HepG2 (cell line): ENCODE results near the gene CDC42EP1. TPM values are rescaled to one million over a fixed set of nuclear protein-coding genes. Genes with fewer than 3 reads are reported as not detected.

Experiments used
- ATAC-seq: fragments of 200-7000 bp; cut with Tn5 transposase; 3 replicates; pipeline ENCODE4 v1.9.1; 2020; ENCODE audit warnings: mild to moderate bottlenecking, moderate library complexity
- BruUV-seq: library from RNA; stranded (reverse); fragments of 400-500 nt; replicated peaks from 2 replicates; lab custom pipeline; 2021; lab: Mats Ljungman, UMichigan
- CTCF ChIA-PET: fragments of 300-600 bp; formaldehyde crosslinking; extraction: SDS; loops from one replicate; lab custom pipeline; 2021; ENCODE audit warnings: low total read pairs, inconsistent platforms, low intra/inter-chr PET ratio; lab: Yijun Ruan, JAX
- POLR2A ChIA-PET: fragments of 350-600 bp; sonication (Branson Sonifier 250); formaldehyde crosslinking; loops from one replicate; lab custom pipeline; 2020; ENCODE audit warnings: antibody characterized with exemption, inconsistent platforms; lab: Yijun Ruan, JAX
- DNase-seq: peaks from one replicate; pipeline ENCODE4 v3.0.0-alpha.2; 2015; ENCODE audit warnings: low spot score
- FAIRE-seq: peaks from 3 replicates; lab custom pipeline; 2011; peaks lifted over from hg19 to GRCh38; lab: Jason Lieb, UNC
- H2AFZ ChIP-seq: one replicate; pipeline ENCODE4 v1.6.1; 2011; ENCODE audit warnings: low read length, inconsistent platforms
- H3K27ac ChIP-seq: fragments of 300-600 bp; 3 replicates; pipeline ENCODE4 v1.8.0; 2011; ENCODE audit warnings: mixed run types, mild to moderate bottlenecking, mixed read lengths, low read length, inconsistent platforms; ENCODE audit not compliant: insufficient read depth; ENCODE audit errors: extremely low read length
- H3K27me3 ChIP-seq, 2 experiments: fragments of 200-600 bp in 1 of 2; 2 replicates in 1 of 2; 3 replicates in 1 of 2; pipeline versions ENCODE4 v1.6.0 to v1.8.0; 2011; ENCODE audit warnings: low read length in 2 of 2, mild to moderate bottlenecking in 2 of 2, moderate library complexity in 2 of 2, inconsistent platforms in 1 of 2; ENCODE audit not compliant: insufficient read depth in 2 of 2, control insufficient read depth in 1 of 2
- H3K36me3 ChIP-seq, 2 experiments: fragments of 200-600 bp in 1 of 2; replicated peaks in 1 of 2; 2 replicates in 1 of 2; 3 replicates in 1 of 2; pipeline versions ENCODE4 v1.5.1 to v1.8.0; 2011; ENCODE audit warnings: low read length in 2 of 2, inconsistent platforms in 1 of 2; ENCODE audit not compliant: insufficient read depth in 2 of 2, control insufficient read depth in 1 of 2
- H3K4me1 ChIP-seq: 2 replicates; pipeline ENCODE4 v1.5.1; 2012; ENCODE audit warnings: low read length, inconsistent platforms; ENCODE audit not compliant: insufficient read depth
- H3K4me2 ChIP-seq: 2 replicates; pipeline ENCODE4 v1.6.0; 2011; ENCODE audit warnings: low read depth, low read length, inconsistent platforms
- H3K4me3 ChIP-seq, 3 experiments: fragments of 200-600 bp in 1 of 3; sonication (generic), shearing (Covaris generic) in 1 of 3; replicated peaks in 1 of 3; 2 replicates each; pipeline ENCODE4 v1.5.1; 2011 to 2016; ENCODE audit warnings: low read length in 3 of 3, inconsistent platforms in 2 of 3, low read depth in 2 of 3, mild to moderate bottlenecking in 2 of 3, control low read depth in 1 of 3, mixed read lengths in 1 of 3; ENCODE audit not compliant: insufficient read depth in 1 of 3
- H3K79me2 ChIP-seq: one replicate; pipeline ENCODE4 v1.6.1; 2011; ENCODE audit warnings: low read length, inconsistent platforms; ENCODE audit not compliant: insufficient read depth
- H3K9ac ChIP-seq: 2 replicates; pipeline ENCODE4 v1.6.0; 2011; ENCODE audit warnings: mild to moderate bottlenecking, low read depth, low read length, inconsistent platforms; ENCODE audit not compliant: insufficient read depth
- H3K9me3 ChIP-seq: 2 replicates; pipeline ENCODE4 v1.5.1; 2012; ENCODE audit warnings: mild to moderate bottlenecking, low read length
- H4K20me1 ChIP-seq: 2 replicates; pipeline ENCODE4 v1.6.0; 2011; ENCODE audit warnings: inconsistent platforms, mild to moderate bottlenecking, low read length, moderate library complexity; ENCODE audit not compliant: insufficient read depth
- ATRX ChIP-seq: sonication (generic); formaldehyde crosslinking; IDR thresholded peaks from 2 replicates; pipeline ENCODE4 v1.4.0; 2020; ENCODE audit warnings: missing genetic modification reagents, borderline replicate concordance
- HNRNPK ChIP-seq: fragments of 200-400 bp; formaldehyde crosslinking; IDR thresholded peaks from 2 replicates; pipeline ENCODE4 v1.6.1; 2018; ENCODE audit warnings: low read length, low read depth, moderate library complexity, mild to moderate bottlenecking; ENCODE audit not compliant: poor library complexity, severe bottlenecking
- KDM4B ChIP-seq: sonication (generic); formaldehyde crosslinking; IDR thresholded peaks from 2 replicates; pipeline ENCODE4 v1.4.0; 2020; ENCODE audit warnings: missing genetic modification reagents
- PAX8 ChIP-seq: sonication (generic); formaldehyde crosslinking; IDR thresholded peaks from 2 replicates; pipeline ENCODE4 v1.8.0; 2022; ENCODE audit warnings: mild to moderate bottlenecking, missing genetic modification reagents, borderline replicate concordance
- RORA ChIP-seq: sonication (generic); formaldehyde crosslinking; IDR thresholded peaks from 2 replicates; pipeline ENCODE4 v1.5.0; 2020; ENCODE audit warnings: mild to moderate bottlenecking, missing genetic modification reagents, moderate library complexity
- ZSCAN30 ChIP-seq: sonication (generic); formaldehyde crosslinking; IDR thresholded peaks from 2 replicates; pipeline ENCODE4 v1.5.0; 2020; ENCODE audit warnings: mild to moderate bottlenecking, missing genetic modification reagents
- WGBS: methylation state at CpG from one replicate; pipeline ENCODE4 v1.1.6; 2017; ENCODE audit warnings: low lambda C conversion rate; 5-methylcytosine and 5-hydroxymethylcytosine counted together
- in situ Hi-C: cut with HindIII; loops from 2 replicates; pipeline ENCODE4 v1.10.0; 2017; ENCODE audit warnings: low pct_unique_long_range_greater_than_20kb; ENCODE audit not compliant: extremely low pct_ligation_motif_present
- intact Hi-C: fragments of 100-400 bp; cut with micrococcal nuclease; formaldehyde crosslinking; loops from one replicate; pipeline ENCODE4 v1.10.0; 2022; ENCODE audit not compliant: unreplicated experiment
- polyA plus RNA-seq, 8 experiments: library from polyadenylated mRNA; depleted of rRNA in 3 of 8; stranded (reverse) in 7 of 8; unstranded in 1 of 8; fragments of >200 nt; fragmentation: Illumina TruSeq in 4 of 8; extraction: Trizol in 4 of 8; gene quantifications; 2 replicates each; pipeline versions ENCODE4 v1.2.1 to v1.2.3, GENCODE V29; 2011 to 2016; ENCODE audit warnings: low read depth in 4 of 8, missing spikeins in 1 of 8, mixed read lengths in 1 of 8; ENCODE audit not compliant: insufficient read depth in 1 of 8
- total RNA-seq, 5 experiments: library from RNA; depleted of rRNA; stranded (reverse); fragments of >200 nt; fragmentation: Illumina TruSeq; extraction: Trizol; gene quantifications; 2 replicates each; pipeline ENCODE4 v1.2.3, GENCODE V29; 2016; ENCODE audit warnings: low read depth in 1 of 5
- TF ChIP-seq, protein P1 (sequence below): sonication (generic); formaldehyde crosslinking; IDR thresholded peaks from 2 replicates; pipeline ENCODE4 v1.5.0; 2020; ENCODE audit warnings: mild to moderate bottlenecking, missing genetic modification reagents, borderline replicate concordance
- TF ChIP-seq, protein P2 (sequence below): sonication (generic); formaldehyde crosslinking; IDR thresholded peaks from 2 replicates; pipeline ENCODE4 v1.4.0; 2020; ENCODE audit warnings: missing genetic modification reagents
- TF ChIP-seq, protein P3 (sequence below): sonication (generic); formaldehyde crosslinking; IDR thresholded peaks from 2 replicates; pipeline ENCODE4 v1.8.0; 2022; ENCODE audit warnings: low read depth, missing genetic modification reagents

CDC42EP1 gene
- total and polyA plus RNA-seq, 2 of the 13 experiments (the other 11 are each of a cell fraction or from before 2014, with no cell fraction given), result 17.1 to 29.5 TPM

DNA sequence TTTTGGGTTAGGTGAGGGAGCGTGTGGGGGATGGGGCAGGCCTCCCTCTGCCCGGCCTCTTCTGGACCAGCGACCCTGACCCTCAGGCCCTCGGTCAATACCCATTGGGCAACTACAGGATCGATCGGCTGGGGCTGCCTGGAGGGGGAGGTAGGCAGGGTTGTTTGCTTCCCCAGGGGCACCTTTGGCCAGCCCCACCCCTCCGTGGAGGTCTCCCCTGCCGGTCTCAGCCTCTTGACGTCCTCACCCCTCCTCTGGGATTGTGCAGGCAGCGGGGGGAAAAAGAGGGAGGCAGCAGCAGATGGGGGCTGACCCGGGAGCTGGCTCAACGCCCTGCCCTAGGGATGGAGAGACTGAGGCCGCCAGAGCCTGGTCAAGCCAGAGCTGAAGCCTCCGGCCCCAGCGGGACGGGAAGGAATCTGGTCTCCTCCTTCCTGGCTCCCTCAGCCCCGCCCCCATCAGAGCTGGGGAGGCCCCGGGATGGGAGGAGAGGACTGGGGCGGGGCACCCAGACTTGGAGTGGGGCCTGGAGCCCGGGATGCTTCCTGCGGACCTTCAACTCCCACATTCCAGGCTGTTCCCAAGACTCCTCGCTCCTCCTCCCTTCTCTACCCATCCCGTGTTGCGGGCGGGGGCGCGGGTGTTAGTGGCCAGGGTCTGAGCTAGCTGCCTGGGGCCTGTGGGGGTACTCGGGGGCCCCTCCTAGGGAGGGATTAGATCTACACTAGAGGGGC lies 14.4 kb upstream of the CDC42EP1 start:
- no peaks in the 10 kb centered on the region for H3K27me3 ChIP-seq
- H3K36me3 ChIP-seq, result no peaks in the 10 kb centered on the region
- in situ Hi-C loops (loop anchor here (10.0 kb wide), 1 partner anchor 59 kb away; the partner anchor contains the start of gene GGA1), intact Hi-C loops (loop anchor here (1.0 kb wide), 3 partner anchors 17 to 46 kb away; no protein-coding TSS in a partner anchor)
- no peaks in the 10 kb centered on the region for H3K79me2 ChIP-seq
- peak overlapping the region; percentile 62 for H3K9ac ChIP-seq
- H2AFZ ChIP-seq, result no peak overlapping the region
- BruUV-seq, result no TSS peak
- no peaks in the 10 kb centered on the region for H3K9me3 ChIP-seq
- no peaks in the 10 kb centered on the region for H4K20me1 ChIP-seq
- H3K4me2 ChIP-seq, result peak overlapping the region; percentile 75
- DNase-seq (peak; percentile 91), ATAC-seq (peak; percentile 76), FAIRE-seq (peak; percentile 66)
- peak overlapping the region; percentile 32 to 70 (median 39); a peak in 5 of 6 replicates for H3K4me3 ChIP-seq
- WGBS, result 0% methylated on average over 4 of the region's 28 CpGs
- H3K4me1 ChIP-seq, result peaks cover 89% of the 10 kb centered on the region
- peak overlapping the region; percentile 90 for H3K27ac ChIP-seq
- ChIA-PET CTCF (interaction anchor here (0.9 to 4.1 kb wide), 4 partner anchors 17 to 46 kb away, joined by 3 to 39 read pairs (median 14); no protein-coding TSS in a partner anchor), POLR2A (interaction anchor here (0.6 to 16.3 kb wide), 17 partner anchors 17 to 318 kb away, joined by 3 to 976 read pairs (median 4); partner anchors contain the start of genes ANKRD54, CDC42EP1, GGA1 and LGALS2)
- TF ChIP-seq RORA (CRISPR knock-in tag) (no peak), ATRX (no peak), KDM4B (peak; percentile 93; the same call in 1 of the 2 replicates), ZSCAN30 (peak; percentile 78; the same call in 1 of the 2 replicates), HNRNPK (no peak), PAX8 (CRISPR knock-in tag) (0 out of 2 replicates have a peak, but pooled peaks have one; percentile 45)
- TF ChIP-seq, protein P1, sequence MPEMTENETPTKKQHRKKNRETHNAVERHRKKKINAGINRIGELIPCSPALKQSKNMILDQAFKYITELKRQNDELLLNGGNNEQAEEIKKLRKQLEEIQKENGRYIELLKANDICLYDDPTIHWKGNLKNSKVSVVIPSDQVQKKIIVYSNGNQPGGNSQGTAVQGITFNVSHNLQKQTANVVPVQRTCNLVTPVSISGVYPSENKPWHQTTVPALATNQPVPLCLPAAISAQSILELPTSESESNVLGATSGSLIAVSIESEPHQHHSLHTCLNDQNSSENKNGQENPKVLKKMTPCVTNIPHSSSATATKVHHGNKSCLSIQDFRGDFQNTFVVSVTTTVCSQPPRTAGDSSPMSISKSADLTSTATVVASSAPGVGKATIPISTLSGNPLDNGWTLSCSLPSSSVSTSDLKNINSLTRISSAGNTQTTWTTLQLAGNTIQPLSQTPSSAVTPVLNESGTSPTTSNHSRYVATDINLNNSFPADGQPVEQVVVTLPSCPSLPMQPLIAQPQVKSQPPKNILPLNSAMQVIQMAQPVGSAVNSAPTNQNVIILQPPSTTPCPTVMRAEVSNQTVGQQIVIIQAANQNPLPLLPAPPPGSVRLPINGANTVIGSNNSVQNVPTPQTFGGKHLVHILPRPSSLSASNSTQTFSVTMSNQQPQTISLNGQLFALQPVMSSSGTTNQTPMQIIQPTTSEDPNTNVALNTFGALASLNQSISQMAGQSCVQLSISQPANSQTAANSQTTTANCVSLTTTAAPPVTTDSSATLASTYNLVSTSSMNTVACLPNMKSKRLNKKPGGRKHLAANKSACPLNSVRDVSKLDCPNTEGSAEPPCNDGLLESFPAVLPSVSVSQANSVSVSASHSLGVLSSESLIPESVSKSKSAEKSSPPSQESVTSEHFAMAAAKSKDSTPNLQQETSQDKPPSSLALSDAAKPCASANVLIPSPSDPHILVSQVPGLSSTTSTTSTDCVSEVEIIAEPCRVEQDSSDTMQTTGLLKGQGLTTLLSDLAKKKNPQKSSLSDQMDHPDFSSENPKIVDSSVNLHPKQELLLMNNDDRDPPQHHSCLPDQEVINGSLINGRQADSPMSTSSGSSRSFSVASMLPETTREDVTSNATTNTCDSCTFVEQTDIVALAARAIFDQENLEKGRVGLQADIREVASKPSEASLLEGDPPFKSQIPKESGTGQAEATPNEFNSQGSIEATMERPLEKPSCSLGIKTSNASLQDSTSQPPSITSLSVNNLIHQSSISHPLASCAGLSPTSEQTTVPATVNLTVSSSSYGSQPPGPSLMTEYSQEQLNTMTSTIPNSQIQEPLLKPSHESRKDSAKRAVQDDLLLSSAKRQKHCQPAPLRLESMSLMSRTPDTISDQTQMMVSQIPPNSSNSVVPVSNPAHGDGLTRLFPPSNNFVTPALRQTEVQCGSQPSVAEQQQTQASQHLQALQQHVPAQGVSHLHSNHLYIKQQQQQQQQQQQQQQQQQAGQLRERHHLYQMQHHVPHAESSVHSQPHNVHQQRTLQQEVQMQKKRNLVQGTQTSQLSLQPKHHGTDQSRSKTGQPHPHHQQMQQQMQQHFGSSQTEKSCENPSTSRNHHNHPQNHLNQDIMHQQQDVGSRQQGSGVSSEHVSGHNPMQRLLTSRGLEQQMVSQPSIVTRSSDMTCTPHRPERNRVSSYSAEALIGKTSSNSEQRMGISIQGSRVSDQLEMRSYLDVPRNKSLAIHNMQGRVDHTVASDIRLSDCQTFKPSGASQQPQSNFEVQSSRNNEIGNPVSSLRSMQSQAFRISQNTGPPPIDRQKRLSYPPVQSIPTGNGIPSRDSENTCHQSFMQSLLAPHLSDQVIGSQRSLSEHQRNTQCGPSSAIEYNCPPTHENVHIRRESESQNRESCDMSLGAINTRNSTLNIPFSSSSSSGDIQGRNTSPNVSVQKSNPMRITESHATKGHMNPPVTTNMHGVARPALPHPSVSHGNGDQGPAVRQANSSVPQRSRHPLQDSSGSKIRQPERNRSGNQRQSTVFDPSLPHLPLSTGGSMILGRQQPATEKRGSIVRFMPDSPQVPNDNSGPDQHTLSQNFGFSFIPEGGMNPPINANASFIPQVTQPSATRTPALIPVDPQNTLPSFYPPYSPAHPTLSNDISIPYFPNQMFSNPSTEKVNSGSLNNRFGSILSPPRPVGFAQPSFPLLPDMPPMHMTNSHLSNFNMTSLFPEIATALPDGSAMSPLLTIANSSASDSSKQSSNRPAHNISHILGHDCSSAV (CRISPR knock-in tag), result no peak
- TF ChIP-seq, protein P2, sequence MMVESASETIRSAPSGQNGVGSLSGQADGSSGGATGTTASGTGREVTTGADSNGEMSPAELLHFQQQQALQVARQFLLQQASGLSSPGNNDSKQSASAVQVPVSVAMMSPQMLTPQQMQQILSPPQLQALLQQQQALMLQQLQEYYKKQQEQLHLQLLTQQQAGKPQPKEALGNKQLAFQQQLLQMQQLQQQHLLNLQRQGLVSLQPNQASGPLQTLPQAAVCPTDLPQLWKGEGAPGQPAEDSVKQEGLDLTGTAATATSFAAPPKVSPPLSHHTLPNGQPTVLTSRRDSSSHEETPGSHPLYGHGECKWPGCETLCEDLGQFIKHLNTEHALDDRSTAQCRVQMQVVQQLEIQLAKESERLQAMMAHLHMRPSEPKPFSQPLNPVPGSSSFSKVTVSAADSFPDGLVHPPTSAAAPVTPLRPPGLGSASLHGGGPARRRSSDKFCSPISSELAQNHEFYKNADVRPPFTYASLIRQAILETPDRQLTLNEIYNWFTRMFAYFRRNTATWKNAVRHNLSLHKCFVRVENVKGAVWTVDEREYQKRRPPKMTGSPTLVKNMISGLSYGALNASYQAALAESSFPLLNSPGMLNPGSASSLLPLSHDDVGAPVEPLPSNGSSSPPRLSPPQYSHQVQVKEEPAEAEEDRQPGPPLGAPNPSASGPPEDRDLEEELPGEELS (CRISPR knock-in tag), result peak; percentile 94
- TF ChIP-seq, protein P3, sequence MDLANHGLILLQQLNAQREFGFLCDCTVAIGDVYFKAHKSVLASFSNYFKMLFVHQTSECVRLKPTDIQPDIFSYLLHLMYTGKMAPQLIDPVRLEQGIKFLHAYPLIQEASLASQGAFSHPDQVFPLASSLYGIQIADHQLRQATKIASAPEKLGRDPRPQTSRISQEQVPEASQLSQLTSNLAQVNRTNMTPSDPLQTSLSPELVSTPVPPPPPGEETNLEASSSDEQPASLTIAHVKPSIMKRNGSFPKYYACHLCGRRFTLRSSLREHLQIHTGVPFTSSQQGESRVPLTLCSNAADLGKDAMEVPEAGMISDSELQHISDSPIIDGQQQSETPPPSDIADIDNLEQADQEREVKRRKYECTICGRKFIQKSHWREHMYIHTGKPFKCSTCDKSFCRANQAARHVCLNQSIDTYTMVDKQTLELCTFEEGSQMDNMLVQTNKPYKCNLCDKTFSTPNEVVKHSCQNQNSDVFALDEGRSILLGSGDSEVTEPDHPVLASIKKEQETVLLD (CRISPR knock-in tag), result peak; percentile 43; the same call in 1 of the 2 replicates
